Stomach (tissue), 4 donors: ENCODE data around the gene USP32.

Source experiments
- CTCF ChIP-seq, 7 experiments: fragments of 450-650 bp in 4 of 7; fragments of 200-600 bp in 3 of 7; sonication (generic) in 3 of 7; IDR thresholded peaks; one replicate each; pipeline ENCODE4 v1.5.1; 2016 to 2019; ENCODE audit warnings: antibody characterized with exemption in 7 of 7, control low read depth in 2 of 7, mild to moderate bottlenecking in 1 of 7
- POLR2A ChIP-seq, 4 donors: fragments of 450-650 bp; IDR thresholded peaks; one replicate each; pipeline ENCODE4 v1.6.1; 2016; ENCODE audit warnings: antibody characterized with exemption in 4 of 4, control low read depth in 2 of 4, mild to moderate bottlenecking in 1 of 4, moderate library complexity in 1 of 4
- POLR2AphosphoS5 ChIP-seq, 3 donors: sonication (generic); formaldehyde crosslinking; IDR thresholded peaks; one replicate each; pipeline ENCODE4 v1.6.1; 2016; ENCODE audit warnings: antibody characterized with exemption in 3 of 3

- no peak for TF ChIP-seq CTCF (IDR thresholded peaks at IDR 0.05)
- TF ChIP-seq POLR2A (IDR thresholded peaks at IDR 0.05), result no peak
- no peak for TF ChIP-seq POLR2AphosphoS5 (IDR thresholded peaks at IDR 0.05)
These were observed 28.1 kb downstream of the USP32 start for GRCh38 chr17:60363700-60364405.
